ENCODE results near the gene IGFL3.

The IGFL3 gene

GRCh38 chr19:46142294-46142693, 17.8 kb upstream of the IGFL3 start:
- Histone ChIP-seq H3K27me3 (ENCODE audit: insufficient read depth, low read length) (no peaks in the 10 kb centered on the region), H3K4me3 (ENCODE audit: low read length) (no peak overlapping the region), H3K9me3 (ENCODE audit: insufficient read depth, low read depth, low read length) (no peaks in the 10 kb centered on the region), H3K27ac (ENCODE audit: low read length) (no peak overlapping the region), H3K4me1 (ENCODE audit: insufficient read depth, low read length) (no peaks in the 10 kb centered on the region), H3K9ac (ENCODE audit: low read depth, low read length) (no peak overlapping the region), H3K36me3 (ENCODE audit: insufficient read depth, low read depth, low read length) (no peaks in the 10 kb centered on the region)

GRCh38 chr19:46141421-46141820, 16.9 kb upstream of the IGFL3 start:
- H3K36me3 ChIP-seq (ENCODE audit: insufficient read depth, low read depth, low read length) = no peaks in the 10 kb centered on the region
- H3K4me1 ChIP-seq (ENCODE audit: insufficient read depth, low read length) = no peaks in the 10 kb centered on the region
- H3K9ac ChIP-seq (ENCODE audit: low read depth, low read length) = no peak overlapping the region
- no peaks in the 10 kb centered on the region for H3K9me3 ChIP-seq (ENCODE audit: insufficient read depth, low read depth, low read length)
- no peaks in the 10 kb centered on the region for H3K27me3 ChIP-seq (ENCODE audit: insufficient read depth, low read length)
- no peak overlapping the region for H3K27ac ChIP-seq (ENCODE audit: low read length)
- no peak overlapping the region for H3K4me3 ChIP-seq (ENCODE audit: low read length)

GRCh38 chr19:46137915-46138473, 13.5 kb upstream of the IGFL3 start:
- no peaks in the 10 kb centered on the region for H3K27me3 ChIP-seq (ENCODE audit: insufficient read depth, low read length)
- H3K27ac ChIP-seq (ENCODE audit: low read length) = no peak overlapping the region
- H3K36me3 ChIP-seq (ENCODE audit: insufficient read depth, low read depth, low read length) = no peaks in the 10 kb centered on the region
- H3K9me3 ChIP-seq (ENCODE audit: insufficient read depth, low read depth, low read length) = no peaks in the 10 kb centered on the region; the same call in 1 of the 2 replicates
- no peak overlapping the region for H3K9ac ChIP-seq (ENCODE audit: low read depth, low read length)
- H3K4me1 ChIP-seq (ENCODE audit: insufficient read depth, low read length) = peaks cover 8% of the 10 kb centered on the region; the same call in 1 of the 2 replicates
- H3K4me3 ChIP-seq (ENCODE audit: low read length) = no peak overlapping the region

- no peaks in the 10 kb centered on the region; the same call in 1 of the 2 replicates for H3K9me3 ChIP-seq (ENCODE audit: insufficient read depth, low read depth, low read length)
- H3K9ac ChIP-seq (ENCODE audit: low read depth, low read length) = no peak overlapping the region
- H3K36me3 ChIP-seq (ENCODE audit: insufficient read depth, low read depth, low read length) = no peaks in the 10 kb centered on the region
- no peaks in the 10 kb centered on the region for H3K27me3 ChIP-seq (ENCODE audit: insufficient read depth, low read length)
- no peak overlapping the region for H3K4me3 ChIP-seq (ENCODE audit: low read length)
- H3K4me1 ChIP-seq (ENCODE audit: insufficient read depth, low read length) = peaks cover 12% of the 10 kb centered on the region; the same call in 1 of the 2 replicates
- no peak overlapping the region for H3K27ac ChIP-seq (ENCODE audit: low read length)
Observed at GRCh38 chr19:46134527-46134926, 10.0 kb upstream of the IGFL3 start.

- peaks cover 12% of the 10 kb centered on the region; the same call in 1 of the 2 replicates for H3K4me1 ChIP-seq (ENCODE audit: insufficient read depth, low read length)
- peak overlapping the region; percentile 34 for H3K4me3 ChIP-seq (ENCODE audit: low read length)
- H3K9ac ChIP-seq (ENCODE audit: low read depth, low read length) = peak overlapping the region; percentile 89; the same call in 1 of the 2 replicates
- no peaks in the 10 kb centered on the region; the same call in 1 of the 2 replicates for H3K9me3 ChIP-seq (ENCODE audit: insufficient read depth, low read depth, low read length)
- peak overlapping the region; percentile 97 for H3K27ac ChIP-seq (ENCODE audit: low read length)
- H3K36me3 ChIP-seq (ENCODE audit: insufficient read depth, low read depth, low read length) = no peaks in the 10 kb centered on the region
- no peaks in the 10 kb centered on the region for H3K27me3 ChIP-seq (ENCODE audit: insufficient read depth, low read length)
Observed at GRCh38 chr19:46133777-46134241, 9.3 kb upstream of the IGFL3 start.

GRCh38 chr19:46133101-46133627, 8.7 kb upstream of the IGFL3 start:
- peaks cover 12% of the 10 kb centered on the region; the same call in 1 of the 2 replicates for H3K4me1 ChIP-seq (ENCODE audit: insufficient read depth, low read length)
- peak overlapping the region; percentile 52 for H3K4me3 ChIP-seq (ENCODE audit: low read length)
- H3K27me3 ChIP-seq (ENCODE audit: insufficient read depth, low read length) = no peaks in the 10 kb centered on the region
- H3K27ac ChIP-seq (ENCODE audit: low read length) = peak overlapping the region; percentile 97
- H3K36me3 ChIP-seq (ENCODE audit: insufficient read depth, low read depth, low read length) = no peaks in the 10 kb centered on the region
- no peaks in the 10 kb centered on the region; the same call in 1 of the 2 replicates for H3K9me3 ChIP-seq (ENCODE audit: insufficient read depth, low read depth, low read length)
- H3K9ac ChIP-seq (ENCODE audit: low read depth, low read length) = peak overlapping the region; percentile 89

GRCh38 chr19:46132508-46133100, 8.1 kb upstream of the IGFL3 start:
- no peaks in the 10 kb centered on the region for H3K27me3 ChIP-seq (ENCODE audit: insufficient read depth, low read length)
- peak overlapping the region; percentile 52 for H3K4me3 ChIP-seq (ENCODE audit: low read length)
- H3K9me3 ChIP-seq (ENCODE audit: insufficient read depth, low read depth, low read length) = no peaks in the 10 kb centered on the region; the same call in 1 of the 2 replicates
- no peaks in the 10 kb centered on the region for H3K36me3 ChIP-seq (ENCODE audit: insufficient read depth, low read depth, low read length)
- H3K4me1 ChIP-seq (ENCODE audit: insufficient read depth, low read length) = peaks cover 12% of the 10 kb centered on the region; the same call in 1 of the 2 replicates
- peak overlapping the region; percentile 89 for H3K9ac ChIP-seq (ENCODE audit: low read depth, low read length)
- H3K27ac ChIP-seq (ENCODE audit: low read length) = peak overlapping the region; percentile 69

- Histone ChIP-seq H3K27ac (ENCODE audit: low read length) (no peak overlapping the region), H3K9me3 (ENCODE audit: insufficient read depth, low read depth, low read length) (no peaks in the 10 kb centered on the region; the same call in 1 of the 2 replicates), H3K4me3 (ENCODE audit: low read length) (peak overlapping the region; percentile 52; the same call in 1 of the 2 replicates), H3K4me1 (ENCODE audit: insufficient read depth, low read length) (peaks cover 12% of the 10 kb centered on the region; the same call in 1 of the 2 replicates), H3K36me3 (ENCODE audit: insufficient read depth, low read depth, low read length) (no peaks in the 10 kb centered on the region), H3K9ac (ENCODE audit: low read depth, low read length) (peak overlapping the region; percentile 89; the same call in 1 of the 2 replicates), H3K27me3 (ENCODE audit: insufficient read depth, low read length) (no peaks in the 10 kb centered on the region)
Observed at GRCh38 chr19:46131485-46132143, 7.1 kb upstream of the IGFL3 start.

- no peaks in the 10 kb centered on the region for H3K9me3 ChIP-seq (ENCODE audit: insufficient read depth, low read depth, low read length)
- no peaks in the 10 kb centered on the region; the same call in 1 of the 2 replicates for H3K4me1 ChIP-seq (ENCODE audit: insufficient read depth, low read length)
- no peaks in the 10 kb centered on the region for H3K36me3 ChIP-seq (ENCODE audit: insufficient read depth, low read depth, low read length)
- no peak overlapping the region for H3K4me3 ChIP-seq (ENCODE audit: low read length)
- H3K9ac ChIP-seq (ENCODE audit: low read depth, low read length) = no peak overlapping the region
- no peak overlapping the region for H3K27ac ChIP-seq (ENCODE audit: low read length)
- no peaks in the 10 kb centered on the region for H3K27me3 ChIP-seq (ENCODE audit: insufficient read depth, low read length)
Observed at GRCh38 chr19:46126086-46126580, 1.6 kb upstream of the IGFL3 start.

- H3K27ac ChIP-seq (ENCODE audit: low read length) = no peak overlapping the region
- no peak overlapping the region for H3K9ac ChIP-seq (ENCODE audit: low read depth, low read length)
- no peaks in the 10 kb centered on the region for H3K27me3 ChIP-seq (ENCODE audit: insufficient read depth, low read length)
- H3K36me3 ChIP-seq (ENCODE audit: insufficient read depth, low read depth, low read length) = no peaks in the 10 kb centered on the region
- H3K4me1 ChIP-seq (ENCODE audit: insufficient read depth, low read length) = no peaks in the 10 kb centered on the region; the same call in 1 of the 2 replicates
- H3K4me3 ChIP-seq (ENCODE audit: low read length) = no peak overlapping the region
- H3K9me3 ChIP-seq (ENCODE audit: insufficient read depth, low read depth, low read length) = no peaks in the 10 kb centered on the region
Observed at GRCh38 chr19:46125447-46125846, 959 bp upstream of the IGFL3 start.

- peaks cover 7% of the 10 kb centered on the region for H3K4me1 ChIP-seq (ENCODE audit: insufficient read depth, low read length)
- H3K27me3 ChIP-seq (ENCODE audit: insufficient read depth, low read length) = no peaks in the 10 kb centered on the region
- no peak overlapping the region for H3K4me3 ChIP-seq (ENCODE audit: low read length)
- no peaks in the 10 kb centered on the region for H3K36me3 ChIP-seq (ENCODE audit: insufficient read depth, low read depth, low read length)
- no peaks in the 10 kb centered on the region for H3K9me3 ChIP-seq (ENCODE audit: insufficient read depth, low read depth, low read length)
- no peak overlapping the region for H3K9ac ChIP-seq (ENCODE audit: low read depth, low read length)
- no peak overlapping the region for H3K27ac ChIP-seq (ENCODE audit: low read length)
Observed at GRCh38 chr19:46118136-46118535, 6.4 kb downstream of the IGFL3 start.

Measured in iPS-20b (cell line).